GM18951 (cell line): ENCODE measurements around the gene ZZZ3.
"Not testable (repeated sequence)": the region's sequence is repeated elsewhere in the genome, so short reads cannot be mapped to it uniquely, and the experiment has no call there.

Source experiments
- POLR2A ChIP-seq: IDR thresholded peaks from 4 replicates; pipeline ENCODE4 v1.6.1; 2011; ENCODE audit warnings: mild to moderate bottlenecking; ENCODE audit not compliant: insufficient read length, insufficient read depth; ENCODE audit errors: extremely low read depth
- in situ Hi-C: fragments of 300-500 bp; cut with MboI; formaldehyde crosslinking; loops from one replicate; pipeline ENCODE4 v1.12.0; 2022; ENCODE audit warnings: low sequenced_read_pairs, mixed read lengths, inconsistent platforms; ENCODE audit not compliant: unreplicated experiment

ZZZ3 gene

GRCh38 chr1:77678660-77679610, 3.5 kb downstream of the ZZZ3 start:
- no peak for TF ChIP-seq POLR2A
- in situ Hi-C loops = no loop called here

- in situ Hi-C loops = not testable (repeated sequence)
Measured at GRCh38 chr1:77674807-77675206, 7.7 kb downstream of the ZZZ3 start.

GRCh38 chr1:77673716-77674355, 8.6 kb downstream of the ZZZ3 start:
- no peak for TF ChIP-seq POLR2A
- in situ Hi-C loops = no loop called here

- in situ Hi-C loops = no loop called here
- no peak for TF ChIP-seq POLR2A
Measured at GRCh38 chr1:77673030-77673429, 9.4 kb downstream of the ZZZ3 start.

- in situ Hi-C loops = no loop called here
- no peak for TF ChIP-seq POLR2A
Measured at GRCh38 chr1:77672374-77672773, 10.1 kb downstream of the ZZZ3 start.

- in situ Hi-C loops = no loop called here
- TF ChIP-seq POLR2A = no peak
Measured at GRCh38 chr1:77671836-77672235, 10.6 kb downstream of the ZZZ3 start.

GRCh38 chr1:77670330-77670729, 12.1 kb downstream of the ZZZ3 start:
- in situ Hi-C loops = no loop called here
- no peak for TF ChIP-seq POLR2A

GRCh38 chr1:77668924-77669449, 13.5 kb downstream of the ZZZ3 start:
- in situ Hi-C loops = no loop called here
- TF ChIP-seq POLR2A = no peak

- in situ Hi-C loops = no loop called here
- TF ChIP-seq POLR2A = no peak
Measured at GRCh38 chr1:77664939-77665516, 17.4 kb downstream of the ZZZ3 start.

- no peak for TF ChIP-seq POLR2A
- in situ Hi-C loops = no loop called here
Measured at GRCh38 chr1:77661696-77662095, 20.8 kb downstream of the ZZZ3 start.

GRCh38 chr1:77659879-77660593, 22.4 kb downstream of the ZZZ3 start:
- no peak for TF ChIP-seq POLR2A
- in situ Hi-C loops = no loop called here

- TF ChIP-seq POLR2A = no peak
- in situ Hi-C loops = no loop called here
Measured at GRCh38 chr1:77658271-77658670, 24.2 kb downstream of the ZZZ3 start.

GRCh38 chr1:77655431-77655974, 27.0 kb downstream of the ZZZ3 start:
- in situ Hi-C loops = no loop called here
- no peak for TF ChIP-seq POLR2A

- no peak for TF ChIP-seq POLR2A
- in situ Hi-C loops = no loop called here
Measured at GRCh38 chr1:77652970-77653516, 29.4 kb downstream of the ZZZ3 start.
